ENCODE data around the gene SUSD3. TPM values are rescaled to one million over a fixed set of nuclear protein-coding genes. Genes with fewer than 3 reads are reported as not detected.
A peak's percentile ranks its signal among the peaks of the same experiment; 100 is the strongest.

SUSD3 gene
- total RNA-seq, 1 donor from 2014 or later: 1.3 TPM

GRCh38 chr9:93131599-93132286 lies 73.2 kb downstream of the SUSD3 start:
- Histone ChIP-seq H3K27me3 (ENCODE audit: control insufficient read depth, insufficient read depth, low read length) (no peaks in the 10 kb centered on the region), H3K36me3 (ENCODE audit: control insufficient read depth, insufficient read depth, low read length) (no peaks in the 10 kb centered on the region), H3K4me3 (ENCODE audit: low read depth, low read length) (no peak overlapping the region)
- TF ChIP-seq, protein P1, sequence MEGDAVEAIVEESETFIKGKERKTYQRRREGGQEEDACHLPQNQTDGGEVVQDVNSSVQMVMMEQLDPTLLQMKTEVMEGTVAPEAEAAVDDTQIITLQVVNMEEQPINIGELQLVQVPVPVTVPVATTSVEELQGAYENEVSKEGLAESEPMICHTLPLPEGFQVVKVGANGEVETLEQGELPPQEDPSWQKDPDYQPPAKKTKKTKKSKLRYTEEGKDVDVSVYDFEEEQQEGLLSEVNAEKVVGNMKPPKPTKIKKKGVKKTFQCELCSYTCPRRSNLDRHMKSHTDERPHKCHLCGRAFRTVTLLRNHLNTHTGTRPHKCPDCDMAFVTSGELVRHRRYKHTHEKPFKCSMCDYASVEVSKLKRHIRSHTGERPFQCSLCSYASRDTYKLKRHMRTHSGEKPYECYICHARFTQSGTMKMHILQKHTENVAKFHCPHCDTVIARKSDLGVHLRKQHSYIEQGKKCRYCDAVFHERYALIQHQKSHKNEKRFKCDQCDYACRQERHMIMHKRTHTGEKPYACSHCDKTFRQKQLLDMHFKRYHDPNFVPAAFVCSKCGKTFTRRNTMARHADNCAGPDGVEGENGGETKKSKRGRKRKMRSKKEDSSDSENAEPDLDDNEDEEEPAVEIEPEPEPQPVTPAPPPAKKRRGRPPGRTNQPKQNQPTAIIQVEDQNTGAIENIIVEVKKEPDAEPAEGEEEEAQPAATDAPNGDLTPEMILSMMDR (IDR thresholded peaks at IDR 0.05; ENCODE audit: insufficient read depth, low read length, poor library complexity, severe bottlenecking): no peak
- DNase-seq (ENCODE audit: low read depth): no peak

GRCh38 chr9:93132287-93132927 lies 73.9 kb downstream of the SUSD3 start:
- Histone ChIP-seq H3K27me3 (ENCODE audit: control insufficient read depth, insufficient read depth, low read length) (no peaks in the 10 kb centered on the region), H3K36me3 (ENCODE audit: control insufficient read depth, insufficient read depth, low read length) (no peaks in the 10 kb centered on the region), H3K4me3 (ENCODE audit: low read depth, low read length) (peak overlapping the region; percentile 78)
- no peak for DNase-seq (ENCODE audit: low read depth)
- TF ChIP-seq, protein P1 (IDR thresholded peaks at IDR 0.05; ENCODE audit: insufficient read depth, low read length, poor library complexity, severe bottlenecking): no peak

DNA sequence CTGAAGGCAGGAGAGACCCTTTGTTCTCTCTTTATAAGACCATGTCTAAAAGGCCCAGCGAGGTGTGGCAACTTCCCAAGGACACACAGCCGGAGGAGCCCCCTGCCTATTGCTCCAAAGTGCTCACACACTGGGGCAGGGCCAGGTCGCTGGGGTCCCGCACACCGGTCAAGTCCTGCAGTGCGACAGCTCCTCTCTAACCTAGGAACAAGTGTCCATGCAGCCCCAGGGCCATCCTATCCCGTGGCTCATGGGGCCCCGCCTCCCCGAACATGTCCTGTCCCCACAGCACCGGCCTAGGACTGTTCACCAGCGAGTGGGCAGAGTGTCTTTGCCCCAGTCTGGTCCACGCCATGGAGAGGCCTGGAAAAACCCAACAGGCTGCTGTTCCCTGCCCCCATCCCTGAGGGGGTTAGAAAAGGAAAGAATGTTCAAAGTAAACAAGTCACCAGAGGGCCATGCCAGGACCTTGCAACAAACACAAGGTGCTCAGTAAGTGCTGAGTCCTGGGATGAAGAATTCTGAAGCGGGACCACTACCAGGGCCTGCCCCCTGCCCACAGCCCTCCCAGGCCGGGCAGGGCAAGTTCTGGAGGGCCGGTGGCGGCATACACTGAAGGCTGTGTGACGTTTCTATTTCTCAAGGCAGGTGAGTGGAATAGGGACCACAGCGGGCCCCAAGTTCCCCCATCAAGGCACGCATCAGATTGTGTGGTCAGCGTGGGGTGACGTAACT lies 74.6 kb downstream of the SUSD3 start:
- peak overlapping the region; percentile 78 for H3K4me3 ChIP-seq (ENCODE audit: low read depth, low read length)
- H3K36me3 ChIP-seq (ENCODE audit: control insufficient read depth, insufficient read depth, low read length): no peaks in the 10 kb centered on the region
- DNase-seq (ENCODE audit: low read depth): no peak
- H3K27me3 ChIP-seq (ENCODE audit: control insufficient read depth, insufficient read depth, low read length): no peaks in the 10 kb centered on the region
- TF ChIP-seq, protein P1 (IDR thresholded peaks at IDR 0.05; ENCODE audit: insufficient read depth, low read length, poor library complexity, severe bottlenecking): no peak

- TF ChIP-seq, protein P1 (IDR thresholded peaks at IDR 0.05; ENCODE audit: insufficient read depth, low read length, poor library complexity, severe bottlenecking): no peak
- peak overlapping the region; percentile 78 for H3K4me3 ChIP-seq (ENCODE audit: low read depth, low read length)
- H3K36me3 ChIP-seq (ENCODE audit: control insufficient read depth, insufficient read depth, low read length): no peaks in the 10 kb centered on the region
These were observed 75.1 kb downstream of the SUSD3 start for GRCh38 chr9:93133681-93134014.

GRCh38 chr9:93134015-93134739 lies 75.7 kb downstream of the SUSD3 start, which contains the start of gene NINJ1:
Gene NINJ1 (minus strand): TSS chr9:93134251. CDS start chr9:93134217, 34 bp downstream.
- TF ChIP-seq, protein P1 (IDR thresholded peaks at IDR 0.05; ENCODE audit: insufficient read depth, low read length, poor library complexity, severe bottlenecking): no peak
- H3K27me3 ChIP-seq (ENCODE audit: control insufficient read depth, insufficient read depth, low read length): no peaks in the 10 kb centered on the region
- H3K4me3 ChIP-seq (ENCODE audit: low read depth, low read length): peak within 1 kb of the TSS; percentile 78
- no peak for DNase-seq (ENCODE audit: low read depth)
- H3K36me3 ChIP-seq (ENCODE audit: control insufficient read depth, insufficient read depth, low read length): no peaks in the 10 kb centered on the region

More at GRCh38 chr9:93133681-93134014, 75.1 kb downstream of the SUSD3 start:
- no peaks in the 10 kb centered on the region for H3K27me3 ChIP-seq (ENCODE audit: control insufficient read depth, insufficient read depth, low read length)
- no peak for DNase-seq (ENCODE audit: low read depth)

Other genes starting within 250 kb of the SUSD3 start
- 9.1 and 10.2 TPM in 2 replicates for gene ZNF484, start 180.7 kb upstream of the SUSD3 start, total RNA-seq
- 0.41 and 0.46 TPM in 2 replicates for gene FGD3, start 111.2 kb upstream of the SUSD3 start, total RNA-seq
- 32.6 and 56.5 TPM in 2 replicates for gene CARD19, start 37.5 kb downstream of the SUSD3 start, total RNA-seq
- 66.4 and 76.4 TPM in 2 replicates for gene NINJ1, start 75.5 kb downstream of the SUSD3 start, total RNA-seq
- 9.7 and 17.1 TPM in 2 replicates for gene WNK2, start 125.4 kb downstream of the SUSD3 start, total RNA-seq